Lower leg skin (tissue), 4 donors: ENCODE results near the gene OSBPL9. TPM values are rescaled to one million over a fixed set of nuclear protein-coding genes. Genes with fewer than 3 reads are reported as not detected.

Source experiments
- DNase-seq, 2 donors: peaks; one replicate each; pipeline ENCODE4 v3.0.0-alpha.2; 2019; ENCODE audit warnings: low spot score in 2 of 2
- H3K4me3 ChIP-seq: fragments of 200-600 bp; sonication (generic); 2 replicates; pipeline ENCODE4 v1.5.1; 2017; ENCODE audit warnings: mild to moderate bottlenecking, low read depth; ENCODE audit not compliant: poor library complexity, severe bottlenecking
- POLR2A ChIP-seq, 2 donors: fragments of 450-650 bp; IDR thresholded peaks; one replicate each; pipeline ENCODE4 v1.6.1; 2016 to 2017; ENCODE audit warnings: antibody characterized with exemption in 2 of 2, mild to moderate bottlenecking in 1 of 2, moderate library complexity in 1 of 2
- WGBS, 2 donors: methylation state at CpG; one replicate each; pipeline ENCODE4 v1.1.5; 2018; 5-methylcytosine and 5-hydroxymethylcytosine counted together
- intact Hi-C: fragments of 100-400 bp; cut with DNase I; formaldehyde crosslinking; loops from one replicate; pipeline ENCODE4 v1.15.0; 2023; ENCODE audit warnings: low total_unique reads
- total RNA-seq, 4 donors: library from RNA; depleted of rRNA; stranded (reverse); fragments of >200 nt; gene quantifications; one replicate each; pipeline ENCODE4 v1.1.0, GENCODE V29; 2016
- TF ChIP-seq, protein P1 (sequence below), 3 donors: fragments of 450-650 bp; IDR thresholded peaks; one replicate each; pipeline ENCODE4 v1.5.1; 2016; ENCODE audit warnings: antibody characterized with exemption in 3 of 3, mild to moderate bottlenecking in 3 of 3, moderate library complexity in 2 of 3

OSBPL9 gene
- total RNA-seq, 4 donors from 2014 or later, result 35.9 to 56.9 (median 46.9) TPM

DNA sequence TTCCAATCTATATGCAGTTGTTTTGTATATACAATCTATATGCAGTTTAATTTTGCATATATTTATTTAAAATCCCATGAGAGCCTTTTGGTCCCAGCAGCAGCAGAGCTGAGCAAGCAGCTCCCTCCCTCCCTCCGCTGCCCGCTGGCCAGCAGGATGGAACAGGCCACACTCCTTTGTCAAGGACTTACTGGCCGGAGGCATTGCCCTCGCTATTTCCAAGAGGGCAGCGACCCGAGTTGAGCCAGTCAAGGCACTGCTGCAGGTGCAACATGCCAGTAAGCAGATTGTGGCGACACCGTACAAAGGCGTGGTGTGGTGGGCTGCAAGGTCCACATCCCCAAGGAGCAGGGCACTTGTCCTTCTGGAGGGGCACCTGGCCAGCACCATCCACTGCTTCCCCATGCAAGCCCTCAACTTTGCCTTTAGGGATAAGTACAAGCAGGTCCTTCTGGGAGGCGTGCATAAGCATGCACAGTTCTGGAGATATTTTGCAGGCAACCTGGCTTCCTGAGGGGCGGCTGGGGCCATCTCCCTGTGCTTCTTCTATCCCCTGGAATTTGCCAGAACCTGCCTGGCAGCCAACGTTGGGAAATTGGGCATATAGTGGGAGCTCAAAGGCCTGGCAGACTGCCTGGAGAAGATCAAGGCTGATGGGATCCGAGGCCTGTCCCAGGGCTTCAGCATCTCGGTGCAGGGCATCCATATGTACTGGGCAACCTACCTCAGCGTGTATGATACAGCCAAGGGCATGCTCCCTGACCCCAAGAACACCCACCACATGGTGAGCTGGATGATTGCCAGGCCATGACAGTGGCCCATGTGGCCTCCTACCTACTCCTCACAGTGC is 92.2 kb downstream of the OSBPL9 start:
- no peak for DNase-seq
- intact Hi-C loops, result no loop called here
- no peak for TF ChIP-seq POLR2A (IDR thresholded peaks at IDR 0.05)
- TF ChIP-seq, protein P1, sequence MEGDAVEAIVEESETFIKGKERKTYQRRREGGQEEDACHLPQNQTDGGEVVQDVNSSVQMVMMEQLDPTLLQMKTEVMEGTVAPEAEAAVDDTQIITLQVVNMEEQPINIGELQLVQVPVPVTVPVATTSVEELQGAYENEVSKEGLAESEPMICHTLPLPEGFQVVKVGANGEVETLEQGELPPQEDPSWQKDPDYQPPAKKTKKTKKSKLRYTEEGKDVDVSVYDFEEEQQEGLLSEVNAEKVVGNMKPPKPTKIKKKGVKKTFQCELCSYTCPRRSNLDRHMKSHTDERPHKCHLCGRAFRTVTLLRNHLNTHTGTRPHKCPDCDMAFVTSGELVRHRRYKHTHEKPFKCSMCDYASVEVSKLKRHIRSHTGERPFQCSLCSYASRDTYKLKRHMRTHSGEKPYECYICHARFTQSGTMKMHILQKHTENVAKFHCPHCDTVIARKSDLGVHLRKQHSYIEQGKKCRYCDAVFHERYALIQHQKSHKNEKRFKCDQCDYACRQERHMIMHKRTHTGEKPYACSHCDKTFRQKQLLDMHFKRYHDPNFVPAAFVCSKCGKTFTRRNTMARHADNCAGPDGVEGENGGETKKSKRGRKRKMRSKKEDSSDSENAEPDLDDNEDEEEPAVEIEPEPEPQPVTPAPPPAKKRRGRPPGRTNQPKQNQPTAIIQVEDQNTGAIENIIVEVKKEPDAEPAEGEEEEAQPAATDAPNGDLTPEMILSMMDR (IDR thresholded peaks at IDR 0.05), result no peak
- WGBS, 2 donors, result 84 to 90% methylated on average over 12 to 13 of the region's 15 CpGs
- no peak overlapping the region for H3K4me3 ChIP-seq

DNA sequence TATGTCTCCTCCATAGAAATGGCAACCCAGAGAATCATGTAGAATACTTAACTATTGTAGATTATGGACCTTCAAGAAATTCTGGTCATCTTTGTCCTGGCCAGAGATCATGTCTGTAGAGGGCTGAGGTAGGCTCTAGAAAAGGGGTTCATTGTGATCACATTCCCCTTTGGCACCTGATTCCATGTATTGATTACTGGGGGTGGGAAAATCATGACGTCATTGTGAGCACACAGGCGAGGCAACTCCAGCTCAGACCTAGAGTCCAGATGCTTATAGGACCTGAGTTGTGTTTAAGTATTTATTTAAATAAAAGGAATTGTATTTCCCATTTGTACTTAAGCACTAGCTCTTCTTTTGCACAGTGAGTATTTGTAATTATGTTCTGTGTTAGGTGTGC is 93.1 kb downstream of the OSBPL9 start:
- no peak overlapping the region for H3K4me3 ChIP-seq
- DNase-seq, result no peak
- no peak for TF ChIP-seq POLR2A (IDR thresholded peaks at IDR 0.05)
- TF ChIP-seq, protein P1 (IDR thresholded peaks at IDR 0.05), result no peak
- intact Hi-C loops, result no loop called here
- WGBS, 2 donors, result 92 to 96% methylated on average over 2 of the region's 2 CpGs

DNA sequence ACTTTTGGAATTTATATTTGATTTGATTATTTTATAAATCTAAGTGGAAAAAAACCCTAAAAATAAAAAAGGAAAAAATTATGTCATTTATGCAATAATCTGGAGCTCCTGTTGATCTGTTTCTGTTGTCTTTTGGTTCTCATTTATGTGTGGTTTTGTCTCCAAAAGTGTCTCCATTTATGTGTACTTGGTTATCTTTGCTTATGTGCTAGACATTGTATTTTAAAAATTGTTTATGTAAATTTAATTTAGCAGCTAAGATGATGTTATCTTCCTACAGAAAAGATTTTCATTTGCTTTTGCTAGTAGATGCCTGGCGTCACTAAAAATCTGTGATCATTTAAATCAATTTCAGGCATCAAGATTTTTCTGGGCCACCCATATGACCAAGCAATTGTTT is 95.7 kb downstream of the OSBPL9 start:
- TF ChIP-seq, protein P1 (IDR thresholded peaks at IDR 0.05), result no peak
- TF ChIP-seq POLR2A (IDR thresholded peaks at IDR 0.05), result no peak
- WGBS, 2 donors, result 93 to 98% methylated on average over 1 of the region's 1 CpG
- H3K4me3 ChIP-seq, result no peak overlapping the region
- no peak for DNase-seq
- intact Hi-C loops, result no loop called here

DNA sequence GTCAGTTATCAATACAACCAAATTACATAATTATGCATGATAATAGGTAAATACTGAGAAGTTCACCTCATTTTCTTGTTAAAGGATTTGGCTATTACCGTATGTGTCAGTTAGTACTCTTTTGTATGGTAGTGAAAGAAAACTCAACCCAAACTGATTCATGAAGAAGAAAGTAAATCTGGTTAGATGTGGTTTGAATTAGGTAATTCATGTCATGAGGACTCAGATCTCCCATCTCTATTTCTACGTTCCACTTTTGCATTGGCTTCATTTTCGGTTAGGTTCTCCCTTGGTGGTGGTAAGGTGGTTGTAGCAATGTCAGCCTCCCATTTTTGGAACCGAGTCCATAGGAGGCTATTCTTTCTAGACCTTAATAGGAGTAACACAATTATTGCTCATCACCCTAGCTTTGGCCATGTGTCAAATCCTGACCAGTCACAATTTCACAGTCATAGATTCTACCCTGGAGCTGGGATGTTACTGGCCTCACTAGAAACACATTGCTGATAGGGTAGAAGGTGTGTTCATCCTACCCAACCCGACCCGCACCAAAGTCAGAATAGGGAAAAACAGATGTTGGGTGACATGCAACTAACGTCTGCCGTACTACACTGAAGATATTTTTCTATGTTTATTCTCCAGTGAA is 97.6 kb downstream of the OSBPL9 start:
- WGBS, 2 donors, result 95% methylated on average over 8 of the region's 8 CpGs
- no peak overlapping the region for H3K4me3 ChIP-seq
- DNase-seq, result no peak
- TF ChIP-seq POLR2A (IDR thresholded peaks at IDR 0.05), result no peak
- TF ChIP-seq, protein P1 (IDR thresholded peaks at IDR 0.05), result no peak
- intact Hi-C loops, result no loop called here

DNA sequence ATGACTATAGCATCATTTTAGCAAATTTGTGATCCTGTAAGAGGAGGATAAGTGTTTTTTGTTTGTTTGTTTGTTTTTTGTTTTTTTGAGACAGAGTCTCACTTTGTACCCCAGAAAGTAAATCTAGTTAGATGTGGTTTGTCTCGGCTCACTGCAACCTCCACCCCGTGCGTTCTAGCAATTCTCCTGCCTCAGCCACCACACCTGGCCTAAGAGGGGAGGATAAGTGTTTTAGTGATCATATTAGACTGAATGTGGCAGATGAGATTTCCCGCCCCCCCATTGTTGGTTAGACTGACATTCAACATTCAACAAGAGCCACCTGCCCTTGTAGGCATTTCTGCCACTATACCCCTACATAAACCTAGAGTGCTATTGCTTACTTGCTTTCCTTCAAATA is 98.5 kb downstream of the OSBPL9 start:
- WGBS, 2 donors, result 95 to 97% methylated on average over 4 of the region's 4 CpGs
- no peak overlapping the region for H3K4me3 ChIP-seq
- DNase-seq, result no peak
- TF ChIP-seq POLR2A (IDR thresholded peaks at IDR 0.05), result no peak
- TF ChIP-seq, protein P1 (IDR thresholded peaks at IDR 0.05), result no peak
- intact Hi-C loops, result no loop called here
